Measurements from ENCODE around the gene GALE. TPM values are rescaled to one million over a fixed set of nuclear protein-coding genes. Genes with fewer than 3 reads are reported as not detected.
"Not testable (repeated sequence)": the region's sequence is repeated elsewhere in the genome, so short reads cannot be mapped to it uniquely, and the experiment has no call there.

Gene GALE
- total RNA-seq: 10 to 100 TPM; 39.0 to 41.2 TPM

DNA sequence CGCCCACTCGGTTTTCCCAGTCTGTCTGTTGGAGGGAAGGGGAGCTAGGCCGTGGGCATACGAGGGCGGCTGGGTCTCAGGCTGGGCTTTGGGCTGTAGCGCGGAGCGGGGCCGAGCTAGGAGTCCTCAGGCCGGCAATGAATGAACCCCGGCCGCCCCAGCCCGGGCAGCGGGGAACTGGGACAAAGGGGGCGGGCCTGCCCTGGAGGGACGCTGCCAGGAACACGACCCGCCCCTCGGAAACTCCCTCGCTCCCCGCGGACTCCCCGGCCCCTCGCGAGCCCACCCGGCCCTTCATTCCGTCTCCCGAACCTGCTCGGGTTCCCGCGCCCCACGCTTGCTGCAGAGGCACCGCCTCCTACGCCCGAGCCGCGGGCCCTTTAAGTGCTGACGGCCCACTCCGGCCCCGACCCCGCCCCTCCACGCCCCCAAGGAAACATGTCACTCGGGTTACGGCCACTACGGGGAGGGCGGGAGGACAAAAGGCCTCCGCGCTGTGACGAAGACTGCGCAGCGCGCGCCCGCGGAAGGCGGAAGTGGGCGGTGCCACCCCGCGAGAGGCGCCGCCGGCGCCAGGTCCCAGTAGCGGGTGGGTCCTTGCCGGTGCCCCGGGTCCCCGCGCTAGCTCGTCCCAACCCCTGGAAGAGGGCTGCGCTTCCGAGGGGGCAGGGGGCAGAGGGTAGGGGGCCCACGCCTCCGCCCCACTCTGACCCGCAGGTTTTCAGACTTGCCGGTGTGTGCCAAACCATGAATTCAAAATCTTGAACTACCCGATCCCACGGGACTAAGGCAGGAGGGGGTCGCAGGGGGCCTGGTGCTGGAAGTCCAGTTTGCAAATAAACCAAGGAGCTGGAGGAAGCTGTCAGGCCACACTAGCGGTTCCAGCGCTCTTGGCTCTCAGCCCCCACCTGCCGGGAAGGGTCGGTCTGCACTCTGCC lies at the start of gene GALE:
Gene GALE, minus strand, starts transcription at position 355 of the 938 bp plus-strand sequence. CDS start 1,747 bp downstream, outside the sequence.
- Mint-ChIP-seq H3K4me1 (peaks cover 13% of the 10 kb centered on the region), H3K36me3 (peaks cover 1% of the 10 kb centered on the region), H3K9me3 (ENCODE audit: low read depth) (no peaks in the 10 kb centered on the region), H3K4me3 (peak within 1 kb of the TSS; percentile 86), H3K27me3 (no peaks in the 10 kb centered on the region), H3K27ac (peak within 1 kb of the TSS; percentile 88)
- CTCF ChIA-PET: interaction anchor here (0.6 to 5.1 kb wide), 11 partner anchors 10 to 783 kb away, joined by 3 to 44 read pairs (median 5); partner anchors contain the start of genes LYPLA2 and RPL11
- peak; percentile 98 for DNase-seq
- ATAC-seq: peak; percentile 92

DNA sequence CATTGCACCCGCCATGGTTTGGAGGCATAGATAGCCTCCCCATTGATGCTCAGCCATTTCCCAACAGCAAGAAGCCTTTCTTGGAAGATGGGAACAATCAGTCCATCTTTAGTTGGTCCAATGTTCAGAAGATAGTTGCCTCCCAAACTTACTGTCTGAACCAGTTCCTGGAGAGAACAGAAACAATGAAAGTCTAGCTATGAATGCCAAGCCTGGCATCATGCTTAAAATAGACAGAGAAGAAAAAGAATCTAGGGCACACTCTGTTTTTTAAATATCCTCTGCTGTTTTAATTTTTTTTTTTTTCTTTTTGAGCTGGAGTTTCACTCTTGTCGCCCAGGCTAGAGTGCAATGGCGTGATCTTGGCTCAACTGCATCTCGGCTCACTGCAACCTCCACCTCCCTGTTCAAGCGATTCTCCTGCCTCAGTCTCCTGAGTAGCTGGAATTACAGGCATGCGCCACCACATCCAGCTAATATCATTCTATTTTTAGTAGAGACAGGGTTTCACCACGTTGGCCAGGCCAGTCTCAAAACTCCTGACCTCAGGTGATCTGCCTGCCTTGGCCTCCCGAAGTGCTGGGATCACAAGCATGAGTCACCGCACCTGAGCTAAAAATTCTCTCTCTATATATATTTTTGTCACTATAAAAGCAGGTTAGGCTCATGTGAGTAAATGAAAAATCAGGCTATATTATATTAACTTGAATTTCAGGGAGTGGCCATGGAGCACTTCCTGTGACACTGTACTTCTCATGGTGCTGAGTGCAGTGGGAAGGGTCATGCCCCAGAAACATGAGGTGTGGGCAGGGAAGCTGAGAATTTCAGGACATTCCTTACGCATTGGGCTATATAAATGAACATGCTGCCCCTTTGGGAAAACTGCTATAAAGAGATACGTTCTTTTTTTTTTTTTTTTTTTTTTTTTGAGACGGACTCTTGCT lies 48.4 kb upstream of the GALE start:
- peaks cover 2% of the 10 kb centered on the region for H3K9me3 Mint-ChIP-seq (ENCODE audit: low read depth)
- DNase-seq: no peak
- H3K36me3 Mint-ChIP-seq: peaks cover 27% of the 10 kb centered on the region
- no peak for ATAC-seq
- H3K27me3 Mint-ChIP-seq: no peaks in the 10 kb centered on the region
- H3K27ac Mint-ChIP-seq: no peak overlapping the region
- H3K4me1 Mint-ChIP-seq: no peaks in the 10 kb centered on the region
- CTCF ChIA-PET: interaction anchor here (0.6 to 1.3 kb wide), 3 partner anchors 38 to 77 kb away, joined by 3 to 6 read pairs (median 4); no protein-coding TSS in a partner anchor
- no peak overlapping the region for H3K4me3 Mint-ChIP-seq

DNA sequence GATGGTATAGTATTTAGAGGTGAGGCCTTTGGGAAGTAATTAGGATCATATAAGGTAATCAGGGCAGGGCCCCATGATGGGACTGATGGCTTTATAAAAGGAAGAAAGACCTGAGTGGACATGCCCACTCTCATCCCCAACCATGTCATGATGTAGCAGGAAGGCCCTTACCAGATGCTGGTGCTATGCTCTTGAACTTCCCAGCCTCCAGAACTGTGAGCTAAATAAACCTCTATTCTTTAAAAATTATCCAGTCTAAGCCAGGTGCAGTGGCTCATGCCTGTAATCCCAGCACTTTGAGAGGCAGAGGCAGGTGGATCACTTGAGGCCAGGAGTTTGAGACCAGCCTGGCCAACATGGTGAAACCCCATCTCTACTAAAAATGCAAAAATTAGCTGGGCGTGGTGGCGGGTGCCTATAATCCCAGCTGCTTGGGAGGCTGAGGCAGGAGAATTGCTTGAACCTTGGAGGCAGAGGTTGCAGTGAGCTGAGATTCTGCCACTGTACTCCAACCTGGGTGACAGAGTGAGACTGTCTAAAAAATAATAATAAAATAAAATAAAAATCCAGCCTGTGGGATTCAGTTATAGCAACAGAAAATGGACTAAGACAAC lies 47.0 kb upstream of the GALE start:
- H3K27ac Mint-ChIP-seq; CTCF ChIA-PET; ATAC-seq; H3K4me1 Mint-ChIP-seq; H3K4me3 Mint-ChIP-seq; DNase-seq; H3K27me3 Mint-ChIP-seq; H3K9me3 Mint-ChIP-seq (ENCODE audit: low read depth): not testable (repeated sequence)
- peaks cover 26% of the 10 kb centered on the region for H3K36me3 Mint-ChIP-seq

DNA sequence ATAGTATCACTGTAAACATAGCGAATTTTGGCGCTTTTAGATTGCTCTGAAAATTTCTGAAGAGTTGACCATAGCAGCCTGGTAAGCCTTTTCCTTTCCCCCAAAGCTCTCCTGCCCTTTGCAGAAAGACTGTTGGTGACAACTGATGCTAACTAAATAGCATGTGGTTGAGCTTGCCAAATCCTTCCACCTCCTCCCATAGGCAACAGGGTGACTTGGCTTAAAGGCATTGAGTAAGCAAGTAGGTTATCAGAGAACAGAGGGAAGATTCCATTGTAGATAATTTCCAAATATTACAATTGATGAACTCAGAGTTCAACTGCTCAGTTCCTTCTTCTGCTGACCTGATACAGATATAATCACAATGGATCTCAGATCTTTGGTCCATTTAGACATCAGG lies 44.6 kb upstream of the GALE start:
- Mint-ChIP-seq H3K9me3 (ENCODE audit: low read depth) (peaks cover 2% of the 10 kb centered on the region), H3K27ac (no peak overlapping the region), H3K4me3 (no peak overlapping the region), H3K36me3 (peaks cover 24% of the 10 kb centered on the region), H3K4me1 (no peaks in the 10 kb centered on the region), H3K27me3 (peaks cover 11% of the 10 kb centered on the region)
- ATAC-seq: no peak
- DNase-seq: no peak
- CTCF ChIA-PET: interaction anchor here (2.1 kb wide), 1 partner anchor 9 kb away, joined by 6 read pairs; no protein-coding TSS in a partner anchor

DNA sequence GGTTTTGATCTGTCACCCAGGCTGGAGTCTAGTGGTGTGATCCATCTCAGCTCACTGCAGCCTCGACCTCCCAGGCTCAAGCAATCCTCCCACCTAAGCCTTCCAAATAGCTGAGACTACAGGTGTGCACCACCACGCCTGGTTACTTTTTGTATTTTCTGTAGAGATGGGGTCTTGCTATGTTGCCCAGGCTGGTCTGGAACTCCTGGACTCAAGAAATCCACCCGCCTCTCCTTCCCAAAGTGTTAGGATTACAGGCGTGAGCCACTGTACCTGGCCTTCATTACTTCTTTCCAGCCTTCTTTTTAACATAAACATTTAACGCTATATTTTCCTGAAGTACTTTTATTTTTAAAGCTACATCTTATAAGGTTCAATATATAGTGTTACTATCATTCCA lies 43.1 kb upstream of the GALE start:
- ATAC-seq: no peak
- Mint-ChIP-seq H3K4me3 (no peak overlapping the region), H3K4me1 (peaks cover under 1% of the 10 kb centered on the region), H3K27ac (no peak overlapping the region), H3K27me3 (peaks cover 11% of the 10 kb centered on the region), H3K36me3 (peaks cover 24% of the 10 kb centered on the region), H3K9me3 (ENCODE audit: low read depth) (peaks cover 2% of the 10 kb centered on the region)
- DNase-seq: no peak
- CTCF ChIA-PET: interaction anchor here (1.0 to 2.1 kb wide), 3 partner anchors 11 to 66 kb away, joined by 3 to 6 read pairs (median 5); partner anchors contain the start of gene PITHD1

DNA sequence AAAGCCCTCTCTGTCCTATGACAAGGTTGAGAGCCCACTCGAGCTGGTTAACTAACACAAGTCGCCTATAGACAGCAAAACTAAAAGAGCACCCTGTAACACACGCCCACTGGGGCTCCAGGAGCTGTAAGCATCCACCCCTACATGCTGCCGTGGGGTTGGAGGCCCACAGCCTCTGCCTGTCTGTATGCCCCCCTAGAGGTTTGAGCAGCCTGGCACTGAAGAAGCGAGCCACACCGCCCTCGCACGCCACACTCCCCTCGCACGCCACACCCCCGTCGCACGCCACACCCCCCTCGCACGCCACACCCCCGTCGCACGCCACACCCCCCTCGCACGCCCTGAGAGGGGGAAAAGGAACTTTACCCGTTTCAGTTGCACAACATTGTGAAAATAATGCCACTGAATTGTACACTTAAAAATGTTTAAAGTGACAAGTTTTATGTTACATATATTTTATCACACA lies 37.9 kb upstream of the GALE start:
- CTCF ChIA-PET: interaction anchor here (0.8 to 2.3 kb wide), 5 partner anchors 12 to 434 kb away, joined by 3 to 13 read pairs (median 3); no protein-coding TSS in a partner anchor
- peak overlapping the region; percentile 66 for H3K4me3 Mint-ChIP-seq
- no peaks in the 10 kb centered on the region for H3K36me3 Mint-ChIP-seq
- DNase-seq (peak; percentile 80), ATAC-seq (peak; percentile 100)
- H3K27ac Mint-ChIP-seq: no peak overlapping the region
- no peaks in the 10 kb centered on the region for H3K9me3 Mint-ChIP-seq (ENCODE audit: low read depth)
- peaks cover 15% of the 10 kb centered on the region for H3K27me3 Mint-ChIP-seq
- H3K4me1 Mint-ChIP-seq: peaks cover 15% of the 10 kb centered on the region

DNA sequence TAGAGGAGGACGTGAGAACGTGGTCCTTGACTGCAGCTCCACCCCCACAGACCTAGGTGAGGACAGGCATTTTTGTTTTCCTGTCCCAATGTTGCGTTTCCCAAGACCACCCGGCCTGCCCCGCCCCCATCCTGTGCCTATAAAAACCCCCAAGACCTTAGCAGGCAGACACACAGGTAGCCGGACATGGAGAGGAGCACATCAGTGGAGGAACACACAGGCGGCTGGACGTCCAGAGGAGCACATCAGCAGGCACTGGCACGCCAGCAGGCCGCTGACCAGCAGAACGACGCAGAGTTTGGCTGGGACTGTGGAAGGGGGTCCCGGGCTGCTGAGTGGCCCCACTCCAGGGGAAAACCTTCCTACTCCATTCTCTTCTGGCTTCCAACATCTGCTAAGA lies 37.4 kb upstream of the GALE start:
- no peak for ATAC-seq
- Mint-ChIP-seq H3K27me3 (peaks cover 15% of the 10 kb centered on the region), H3K27ac (no peak overlapping the region), H3K4me3 (peak overlapping the region; percentile 66), H3K9me3 (ENCODE audit: low read depth) (no peaks in the 10 kb centered on the region), H3K4me1 (peaks cover 15% of the 10 kb centered on the region), H3K36me3 (no peaks in the 10 kb centered on the region)
- DNase-seq: no peak
- CTCF ChIA-PET: interaction anchor here (1.3 to 2.3 kb wide), 3 partner anchors 11 to 28 kb away, joined by 3 to 13 read pairs (median 4); no protein-coding TSS in a partner anchor

DNA sequence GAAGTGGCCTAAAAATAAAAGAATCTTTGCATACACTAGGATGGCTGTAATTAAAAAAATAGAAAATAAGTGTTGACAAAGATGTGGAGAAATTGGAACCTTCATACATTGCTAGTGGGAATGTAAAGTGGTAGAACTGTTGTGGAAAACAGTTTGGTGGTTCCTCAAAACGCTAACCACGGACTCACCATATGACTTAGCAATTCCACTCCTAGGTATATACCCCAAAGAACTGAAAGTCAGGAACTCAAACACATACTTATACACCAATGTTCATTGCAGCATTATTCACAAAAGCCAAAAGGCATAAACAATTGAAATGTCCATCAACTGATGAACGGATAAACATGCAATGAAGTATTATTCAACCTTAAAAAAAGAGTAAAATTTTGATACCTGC lies 35.5 kb upstream of the GALE start:
- Mint-ChIP-seq H3K9me3 (ENCODE audit: low read depth) (no peaks in the 10 kb centered on the region), H3K4me3 (no peak overlapping the region), H3K4me1 (peaks cover 15% of the 10 kb centered on the region), H3K36me3 (no peaks in the 10 kb centered on the region), H3K27me3 (peaks cover 5% of the 10 kb centered on the region), H3K27ac (no peak overlapping the region)
- CTCF ChIA-PET: no interaction called here
- ATAC-seq (no peak), DNase-seq (no peak)

DNA sequence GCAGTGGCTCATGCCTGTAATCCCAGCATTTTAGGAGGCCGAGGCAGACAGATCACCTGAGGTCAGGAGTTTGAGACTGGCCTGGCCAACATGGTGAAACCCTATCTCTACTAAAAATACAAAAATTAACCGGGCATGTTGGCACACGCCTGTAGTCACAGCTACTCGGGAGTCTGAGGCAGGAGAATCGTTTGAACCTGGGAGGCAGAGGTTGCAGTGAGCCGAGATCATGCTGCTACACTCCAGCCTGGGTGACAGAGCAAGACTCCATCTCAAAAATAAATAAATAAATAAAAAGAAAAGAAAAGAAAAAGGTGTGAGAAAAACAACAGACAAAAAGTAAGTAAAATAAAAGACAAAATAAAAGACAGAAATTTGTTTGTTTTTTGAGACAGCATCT lies 33.6 kb upstream of the GALE start:
- peaks cover 15% of the 10 kb centered on the region for H3K4me1 Mint-ChIP-seq
- not testable (repeated sequence) for DNase-seq; H3K27me3 Mint-ChIP-seq; H3K27ac Mint-ChIP-seq; H3K36me3 Mint-ChIP-seq; H3K9me3 Mint-ChIP-seq (ENCODE audit: low read depth); H3K4me3 Mint-ChIP-seq; ATAC-seq
- CTCF ChIA-PET: interaction anchor here (1.8 kb wide), 1 partner anchor 62 kb away, joined by 6 read pairs; no protein-coding TSS in a partner anchor

DNA sequence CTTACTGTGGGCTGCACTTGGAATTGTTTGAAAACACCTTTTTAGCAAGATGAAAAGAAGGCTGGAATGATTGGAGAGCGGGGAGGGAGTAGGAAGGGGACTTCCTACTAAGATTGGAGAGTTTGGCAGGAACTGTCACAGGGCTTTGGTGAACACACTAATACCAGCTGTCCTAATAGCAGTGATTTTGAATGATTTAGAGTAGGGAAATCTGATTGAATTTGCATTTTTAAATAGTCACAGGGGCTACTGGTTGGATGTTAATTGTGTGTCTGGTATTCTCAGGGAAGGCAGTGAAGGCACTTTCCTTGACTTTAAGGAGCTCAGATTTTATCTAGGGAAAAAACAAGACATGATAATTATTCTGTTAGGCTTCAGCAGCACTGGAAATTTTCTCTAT lies 27.2 kb upstream of the GALE start:
- ATAC-seq (no peak), DNase-seq (no peak)
- H3K27ac Mint-ChIP-seq: no peak overlapping the region
- no peaks in the 10 kb centered on the region for H3K27me3 Mint-ChIP-seq
- CTCF ChIA-PET: interaction anchor here (8.5 kb wide), 1 partner anchor 17 kb away, joined by 62 read pairs; no protein-coding TSS in a partner anchor
- H3K4me1 Mint-ChIP-seq: peaks cover 20% of the 10 kb centered on the region
- H3K36me3 Mint-ChIP-seq: no peaks in the 10 kb centered on the region
- H3K9me3 Mint-ChIP-seq (ENCODE audit: low read depth): no peaks in the 10 kb centered on the region
- H3K4me3 Mint-ChIP-seq: no peak overlapping the region

DNA sequence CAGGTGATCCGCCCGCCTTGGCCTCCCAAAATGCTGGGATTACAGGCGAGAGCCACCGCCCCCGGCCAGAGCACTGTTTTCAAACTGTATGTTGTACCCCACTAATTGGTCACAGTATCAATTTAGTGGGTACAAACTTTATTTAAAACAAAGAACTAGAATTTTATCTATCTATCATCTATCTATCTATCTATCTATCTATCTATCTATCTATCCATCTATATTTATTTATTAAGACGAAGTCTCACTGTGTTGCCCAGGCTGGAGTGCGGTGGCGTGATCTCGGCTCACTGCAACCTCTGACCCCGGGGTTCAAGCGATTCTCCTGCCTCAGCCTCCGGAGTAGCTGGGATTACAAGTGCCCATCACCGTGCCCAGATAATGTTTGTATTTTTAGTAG lies 26.0 kb upstream of the GALE start:
- not testable (repeated sequence) for H3K27ac Mint-ChIP-seq; H3K9me3 Mint-ChIP-seq (ENCODE audit: low read depth); H3K27me3 Mint-ChIP-seq; H3K4me3 Mint-ChIP-seq; DNase-seq; ATAC-seq; H3K36me3 Mint-ChIP-seq
- CTCF ChIA-PET: interaction anchor here (0.6 to 8.5 kb wide), 3 partner anchors 12 to 55 kb away, joined by 4 to 62 read pairs (median 12); no protein-coding TSS in a partner anchor
- H3K4me1 Mint-ChIP-seq: peaks cover 20% of the 10 kb centered on the region

DNA sequence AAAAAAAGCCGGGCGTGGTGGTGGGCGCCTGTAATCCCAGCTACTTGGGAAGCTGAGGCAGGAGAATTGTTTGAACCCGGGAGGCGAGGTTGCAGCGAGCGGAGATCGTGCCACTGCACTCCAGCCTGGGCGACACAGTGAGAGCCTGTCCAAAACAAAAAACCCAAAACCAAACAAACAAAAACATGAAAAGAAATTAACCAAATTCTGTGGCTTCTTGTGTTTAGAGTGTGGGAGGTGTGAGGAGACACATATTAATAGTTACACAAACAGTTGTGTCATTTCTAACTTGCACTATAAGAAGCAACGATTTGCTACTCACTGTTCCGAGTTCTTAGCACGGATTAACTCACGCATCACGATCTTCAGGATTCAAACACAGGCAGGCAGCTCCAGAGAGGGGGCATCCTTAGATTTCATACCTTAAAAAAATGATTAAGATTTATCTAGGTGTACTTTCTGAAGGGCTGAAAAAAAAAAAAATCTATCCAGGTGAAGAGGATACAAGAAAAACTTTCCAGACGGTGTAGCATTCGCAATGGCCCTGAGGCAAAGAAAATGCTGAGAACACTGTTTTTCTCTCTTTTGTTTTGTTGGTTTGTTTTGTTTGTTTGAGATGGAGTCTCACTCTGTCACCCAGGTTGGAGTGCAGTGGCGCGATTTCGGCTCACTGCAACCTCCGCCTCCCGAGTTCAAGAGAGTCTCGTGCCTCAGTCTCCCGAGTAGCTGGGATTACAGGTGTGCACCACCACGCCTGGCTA lies 25.4 kb upstream of the GALE start:
- Mint-ChIP-seq H3K9me3 (ENCODE audit: low read depth) (no peaks in the 10 kb centered on the region), H3K4me1 (peaks cover 20% of the 10 kb centered on the region), H3K4me3 (peak overlapping the region; percentile 93), H3K27ac (peak overlapping the region; percentile 94), H3K27me3 (no peaks in the 10 kb centered on the region), H3K36me3 (no peaks in the 10 kb centered on the region)
- CTCF ChIA-PET: interaction anchor here (0.6 to 8.5 kb wide), 7 partner anchors 10 to 123 kb away, joined by 3 to 62 read pairs (median 4); no protein-coding TSS in a partner anchor
- peak; percentile 29 for ATAC-seq
- no peak for DNase-seq
